Naive thymus-derived CD4-positive, alpha-beta T cell (primary cell): ENCODE results near the gene LHFPL3. TPM values are rescaled to one million over a fixed set of nuclear protein-coding genes. Genes with fewer than 3 reads are reported as not detected.
A peak's percentile ranks its signal among the peaks of the same experiment; 100 is the strongest.

Experiments
- ATAC-seq: fragments of 150-1000 bp; cut with Tn5 transposase; 2 replicates; pipeline ENCODE4 v1.10.0; 2021; ENCODE audit warnings: mild to moderate bottlenecking, moderate library complexity
- CTCF ChIA-PET: fragments of 350-600 bp; sonication (Branson Sonifier 250); formaldehyde crosslinking; loops from one replicate; lab custom pipeline; 2021; ENCODE audit warnings: antibody characterized with exemption; lab: Charles Lee
- POLR2A ChIA-PET: fragments of 350-600 bp; sonication (Branson Sonifier 250); formaldehyde crosslinking; loops from one replicate; lab custom pipeline; 2021; ENCODE audit warnings: antibody characterized with exemption, inconsistent platforms; lab: Charles Lee
- DNase-seq, 9 donors: peaks; one replicate each; pipeline versions ENCODE4 v3.0.0 to v3.0.0-alpha.2; 2020 to 2022; ENCODE audit warnings: mixed read lengths in 1 of 9
- H3K27ac ChIP-seq: one replicate; pipeline ENCODE4 v1.7.0; 2013; ENCODE audit warnings: mild to moderate bottlenecking, low read depth, low read length, moderate library complexity
- H3K27me3 ChIP-seq, 2 donors: one replicate each; pipeline ENCODE4 v1.7.0; 2013; ENCODE audit warnings: low read length in 2 of 2, mild to moderate bottlenecking in 2 of 2, moderate library complexity in 2 of 2; ENCODE audit not compliant: control insufficient read depth in 2 of 2, insufficient read depth in 2 of 2
- H3K36me3 ChIP-seq, 3 experiments: 1 replicate in 2 of 3; 2 replicates in 1 of 3; pipeline ENCODE4 v1.7.0; 2013; ENCODE audit warnings: low read length in 3 of 3, mild to moderate bottlenecking in 3 of 3, moderate library complexity in 1 of 3; ENCODE audit not compliant: insufficient read depth in 3 of 3, control insufficient read depth in 2 of 3
- H3K4me1 ChIP-seq, 2 donors: one replicate each; pipeline ENCODE4 v1.7.0; 2013; ENCODE audit warnings: low read length in 2 of 2, mild to moderate bottlenecking in 2 of 2, moderate library complexity in 1 of 2; ENCODE audit not compliant: control insufficient read depth in 2 of 2, insufficient read depth in 2 of 2
- H3K4me3 ChIP-seq: 2 replicates; pipeline ENCODE4 v1.7.0; 2013; ENCODE audit warnings: mild to moderate bottlenecking, low read length
- H3K9me3 ChIP-seq, 3 experiments: 1 replicate in 2 of 3; 2 replicates in 1 of 3; pipeline ENCODE4 v1.7.0; 2013; ENCODE audit warnings: low read length in 3 of 3; ENCODE audit not compliant: control insufficient read depth in 2 of 3
- H3K27ac Mint-ChIP-seq, 9 donors: one replicate each; pipeline ENCODE4 v1.8.0; 2020 to 2022; ENCODE audit warnings: mixed read lengths in 9 of 9, mild to moderate bottlenecking in 8 of 9, moderate library complexity in 5 of 9, inconsistent platforms in 2 of 9
- H3K27me3 Mint-ChIP-seq, 5 donors: one replicate each; pipeline ENCODE4 v1.8.0; 2021 to 2022; ENCODE audit warnings: mixed read lengths in 5 of 5, mild to moderate bottlenecking in 1 of 5
- H3K36me3 Mint-ChIP-seq, 5 donors: one replicate each; pipeline ENCODE4 v1.8.0; 2020 to 2022; ENCODE audit warnings: mixed read lengths in 5 of 5, mild to moderate bottlenecking in 3 of 5, inconsistent platforms in 1 of 5
- H3K4me1 Mint-ChIP-seq, 7 donors: one replicate each; pipeline ENCODE4 v1.8.0; 2020 to 2022; ENCODE audit warnings: mixed read lengths in 7 of 7, mild to moderate bottlenecking in 3 of 7, inconsistent platforms in 1 of 7
- H3K4me3 Mint-ChIP-seq, 10 donors: one replicate each; pipeline ENCODE4 v1.8.0; 2020 to 2022; ENCODE audit warnings: mild to moderate bottlenecking in 10 of 10, mixed read lengths in 10 of 10, moderate library complexity in 6 of 10, inconsistent platforms in 2 of 10
- H3K9me3 Mint-ChIP-seq, 11 donors: one replicate each; pipeline ENCODE4 v1.8.0; 2020 to 2022; ENCODE audit warnings: mixed read lengths in 11 of 11, mild to moderate bottlenecking in 4 of 11, inconsistent platforms in 1 of 11, moderate library complexity in 1 of 11
- intact Hi-C, 2 donors: fragments of 100-400 bp; cut with micrococcal nuclease; formaldehyde crosslinking; loops; one replicate each; pipeline ENCODE4 v1.15.1; 2023
- polyA plus RNA-seq, 2 donors: library from polyadenylated mRNA; unstranded; fragments of 300-500 nt; fragmentation: Illumina TruSeq; gene quantifications; one replicate each; pipeline ENCODE4 v1.2.3, GENCODE V29; 2021
- total RNA-seq, 6 experiments: library from RNA in 5 of 6; stranded (reverse) in 5 of 6; gene quantifications; 1 replicate in 5 of 6; 2 replicates in 1 of 6; pipeline ENCODE4 v1.2.3 and lab custom pipeline; 2021 to 2026

The LHFPL3 gene
- total and polyA plus RNA-seq, 7 experiments from 2014 or later, result not detected

GRCh38 chr7:104299323-104299722, 29.1 kb upstream of the LHFPL3 start:
- peaks cover 0 to 11% (median 0%) of the 10 kb centered on the region in 11 donors for H3K9me3 Mint-ChIP-seq
- intact Hi-C loops, result no loop called here
- H3K4me3 Mint-ChIP-seq, result no peak overlapping the region
- no peak for ATAC-seq
- Histone ChIP-seq H3K4me1 (no peaks in the 10 kb centered on the region), H3K36me3 (no peaks in the 10 kb centered on the region), H3K4me3 (no peak overlapping the region), H3K27ac (no peak overlapping the region), H3K27me3 (no peaks in the 10 kb centered on the region), H3K9me3 (no peaks in the 10 kb centered on the region)
- no peaks in the 10 kb centered on the region for H3K36me3 Mint-ChIP-seq
- ChIA-PET CTCF (no interaction called here), POLR2A (no interaction called here)
- H3K4me1 Mint-ChIP-seq, result no peaks in the 10 kb centered on the region
- no peak for DNase-seq
- H3K27me3 Mint-ChIP-seq, result peaks cover 0 to 27% (median 21%) of the 10 kb centered on the region in 5 donors
- H3K27ac Mint-ChIP-seq, result no peak overlapping the region

GRCh38 chr7:104299777-104300176, 28.6 kb upstream of the LHFPL3 start:
- H3K27ac Mint-ChIP-seq, result no peak overlapping the region
- H3K27me3 Mint-ChIP-seq, result peaks cover 0 to 27% (median 21%) of the 10 kb centered on the region in 5 donors
- H3K9me3 ChIP-seq, result no peaks in the 10 kb centered on the region
- H3K4me3 ChIP-seq, result no peak overlapping the region
- H3K4me1 Mint-ChIP-seq, result no peaks in the 10 kb centered on the region
- H3K36me3 ChIP-seq, result no peaks in the 10 kb centered on the region
- no peak for DNase-seq
- CTCF ChIA-PET, result no interaction called here
- H3K4me3 Mint-ChIP-seq, result no peak overlapping the region
- H3K4me1 ChIP-seq, result no peaks in the 10 kb centered on the region
- intact Hi-C loops, result no loop called here
- ATAC-seq, result no peak
- POLR2A ChIA-PET, result no interaction called here
- H3K27ac ChIP-seq, result no peak overlapping the region
- H3K36me3 Mint-ChIP-seq, result no peaks in the 10 kb centered on the region
- H3K9me3 Mint-ChIP-seq, result peaks cover 0 to 9% (median 0%) of the 10 kb centered on the region in 11 donors
- H3K27me3 ChIP-seq, result no peaks in the 10 kb centered on the region

- H3K27ac ChIP-seq, result no peak overlapping the region
- Mint-ChIP-seq H3K4me3 (no peak overlapping the region), H3K27me3 (peaks cover 0 to 12% (median 4%) of the 10 kb centered on the region in 5 donors)
These were observed 21.6 kb upstream of the LHFPL3 start for GRCh38 chr7:104306793-104307192.

GRCh38 chr7:104317948-104318629, 10.3 kb upstream of the LHFPL3 start:
- no peak overlapping the region for H3K4me3 ChIP-seq
- POLR2A ChIA-PET, result no interaction called here
- no peak overlapping the region for H3K4me3 Mint-ChIP-seq

More at GRCh38 chr7:104306793-104307192, 21.6 kb upstream of the LHFPL3 start:
- no peaks in the 10 kb centered on the region for H3K36me3 Mint-ChIP-seq
- Histone ChIP-seq H3K9me3 (no peaks in the 10 kb centered on the region), H3K4me1 (no peaks in the 10 kb centered on the region), H3K36me3 (no peaks in the 10 kb centered on the region), H3K27me3 (no peaks in the 10 kb centered on the region), H3K4me3 (no peak overlapping the region)
- ChIA-PET CTCF (no interaction called here), POLR2A (no interaction called here)
- DNase-seq (no peak), ATAC-seq (no peak)
- H3K9me3 Mint-ChIP-seq, result peaks cover 0 to 6% (median 0%) of the 10 kb centered on the region in 11 donors
- no peaks in the 10 kb centered on the region for H3K4me1 Mint-ChIP-seq
- intact Hi-C loops, result no loop called here
- no peak overlapping the region for H3K27ac Mint-ChIP-seq

GRCh38 chr7:104327534-104327933, 869 bp upstream of the LHFPL3 start:
- DNase-seq, result no peak
- Mint-ChIP-seq H3K27me3 (peaks cover 41 to 63% (median 59%) of the 10 kb centered on the region in 5 donors), H3K27ac (no peak overlapping the region), H3K36me3 (no peaks in the 10 kb centered on the region), H3K4me1 (peaks cover 9 to 20% (median 12%) of the 10 kb centered on the region in 7 donors), H3K9me3 (peaks cover 0 to 8% (median 2%) of the 10 kb centered on the region in 11 donors), H3K4me3 (peak overlapping the region in 6 of 10 donors; percentile 5 to 55 (median 28))
- H3K4me3 ChIP-seq, result no peak overlapping the region
- ChIA-PET CTCF (no interaction called here), POLR2A (no interaction called here)
- no peaks in the 10 kb centered on the region for H3K4me1 ChIP-seq
- no peak for ATAC-seq
- peaks cover 0 to 5% of the 10 kb centered on the region in 2 donors for H3K27me3 ChIP-seq
- no peak overlapping the region for H3K27ac ChIP-seq
- H3K9me3 ChIP-seq, result no peaks in the 10 kb centered on the region
- H3K36me3 ChIP-seq, result no peaks in the 10 kb centered on the region
- intact Hi-C loops, result no loop called here

More at GRCh38 chr7:104317948-104318629, 10.3 kb upstream of the LHFPL3 start:
- H3K27me3 Mint-ChIP-seq, result peaks cover 0 to 11% (median 0%) of the 10 kb centered on the region in 5 donors
- no peaks in the 10 kb centered on the region for H3K4me1 Mint-ChIP-seq
- Histone ChIP-seq H3K4me1 (no peaks in the 10 kb centered on the region), H3K36me3 (no peaks in the 10 kb centered on the region), H3K9me3 (peaks cover 0 to 6% (median 0%) of the 10 kb centered on the region in 3 experiments), H3K27ac (no peak overlapping the region), H3K27me3 (no peaks in the 10 kb centered on the region)
- peaks cover 0 to 56% (median 19%) of the 10 kb centered on the region in 11 donors for H3K9me3 Mint-ChIP-seq
- DNase-seq, result no peak
- peaks cover 0 to 6% (median 0%) of the 10 kb centered on the region in 5 donors for H3K36me3 Mint-ChIP-seq
- intact Hi-C loops, result no loop called here
- CTCF ChIA-PET, result no interaction called here
- ATAC-seq, result no peak
- no peak overlapping the region for H3K27ac Mint-ChIP-seq

GRCh38 chr7:104327938-104328295, 486 bp upstream of the LHFPL3 start:
- ATAC-seq (no peak), DNase-seq (no peak)
- Histone ChIP-seq H3K36me3 (no peaks in the 10 kb centered on the region), H3K27me3 (peaks cover 0 to 5% of the 10 kb centered on the region in 2 donors), H3K27ac (no peak overlapping the region), H3K9me3 (no peaks in the 10 kb centered on the region), H3K4me3 (no peak overlapping the region), H3K4me1 (no peaks in the 10 kb centered on the region)
- peaks cover 9 to 20% (median 12%) of the 10 kb centered on the region in 7 donors for H3K4me1 Mint-ChIP-seq
- ChIA-PET CTCF (no interaction called here), POLR2A (no interaction called here)
- peaks cover 41 to 64% (median 59%) of the 10 kb centered on the region in 5 donors for H3K27me3 Mint-ChIP-seq
- H3K36me3 Mint-ChIP-seq, result no peaks in the 10 kb centered on the region
- H3K27ac Mint-ChIP-seq, result no peak overlapping the region
- H3K4me3 Mint-ChIP-seq, result peak overlapping the region in 4 of 10 donors; percentile 5 to 55 (median 34)
- H3K9me3 Mint-ChIP-seq, result peaks cover 0 to 7% (median 2%) of the 10 kb centered on the region in 11 donors
- intact Hi-C loops, result no loop called here
